LNCAP (cell line): ENCODE data around the gene DOCK1.

Experiments
- TF ChIP-seq, protein P1 (sequence below): fragments of 450-650 bp; IDR thresholded peaks from 2 replicates; pipeline ENCODE4 v1.5.1; 2017; ENCODE audit warnings: mild to moderate bottlenecking

DOCK1 gene

DNA sequence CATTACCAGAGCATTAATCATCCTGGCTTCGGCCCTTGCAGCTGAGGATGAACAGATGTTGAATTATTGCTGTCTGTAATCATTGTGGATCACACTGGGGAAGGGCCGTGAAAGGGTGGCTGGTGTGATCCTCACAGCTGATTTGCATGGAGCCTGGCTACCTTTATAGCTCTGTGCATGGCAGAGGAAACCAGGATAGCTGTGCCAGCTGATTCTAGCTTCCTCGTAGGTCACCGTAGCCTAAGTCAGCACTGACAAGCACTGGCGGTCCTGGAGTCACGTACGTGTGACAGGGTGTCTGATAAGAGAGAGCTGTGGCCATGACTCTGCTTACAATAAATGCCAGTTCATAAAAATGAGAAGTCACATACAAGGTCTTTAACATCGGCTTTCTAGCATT lies 214.7 kb downstream of the DOCK1 start:
- TF ChIP-seq, protein P1, sequence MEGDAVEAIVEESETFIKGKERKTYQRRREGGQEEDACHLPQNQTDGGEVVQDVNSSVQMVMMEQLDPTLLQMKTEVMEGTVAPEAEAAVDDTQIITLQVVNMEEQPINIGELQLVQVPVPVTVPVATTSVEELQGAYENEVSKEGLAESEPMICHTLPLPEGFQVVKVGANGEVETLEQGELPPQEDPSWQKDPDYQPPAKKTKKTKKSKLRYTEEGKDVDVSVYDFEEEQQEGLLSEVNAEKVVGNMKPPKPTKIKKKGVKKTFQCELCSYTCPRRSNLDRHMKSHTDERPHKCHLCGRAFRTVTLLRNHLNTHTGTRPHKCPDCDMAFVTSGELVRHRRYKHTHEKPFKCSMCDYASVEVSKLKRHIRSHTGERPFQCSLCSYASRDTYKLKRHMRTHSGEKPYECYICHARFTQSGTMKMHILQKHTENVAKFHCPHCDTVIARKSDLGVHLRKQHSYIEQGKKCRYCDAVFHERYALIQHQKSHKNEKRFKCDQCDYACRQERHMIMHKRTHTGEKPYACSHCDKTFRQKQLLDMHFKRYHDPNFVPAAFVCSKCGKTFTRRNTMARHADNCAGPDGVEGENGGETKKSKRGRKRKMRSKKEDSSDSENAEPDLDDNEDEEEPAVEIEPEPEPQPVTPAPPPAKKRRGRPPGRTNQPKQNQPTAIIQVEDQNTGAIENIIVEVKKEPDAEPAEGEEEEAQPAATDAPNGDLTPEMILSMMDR = no peak

- TF ChIP-seq, protein P1 = no peak
These were observed 217.6 kb downstream of the DOCK1 start for GRCh38 chr10:127122831-127123230.

- TF ChIP-seq, protein P1 = no peak
These were observed 218.4 kb downstream of the DOCK1 start for GRCh38 chr10:127123626-127124025.

DNA sequence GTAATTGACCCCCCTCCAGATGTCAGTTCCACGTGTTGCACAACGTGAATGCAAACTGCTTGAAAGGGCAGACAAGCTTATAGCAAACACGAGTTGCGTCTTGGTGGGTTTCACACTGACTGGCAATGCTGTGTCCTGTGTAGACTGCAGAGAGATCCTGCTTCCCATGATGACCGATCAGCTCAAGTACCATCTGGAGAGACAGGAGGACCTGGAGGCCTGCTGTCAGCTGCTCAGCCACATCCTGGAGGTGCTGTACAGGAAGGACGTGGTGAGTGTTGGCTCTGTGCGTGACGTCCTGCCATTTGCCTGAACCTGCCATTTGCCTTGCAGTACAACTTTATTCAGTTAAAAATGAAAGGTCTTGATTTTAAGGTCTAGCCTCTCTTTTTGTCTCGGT lies 220.1 kb downstream of the DOCK1 start:
- TF ChIP-seq, protein P1 = no peak

GRCh38 chr10:127127822-127128221 lies 222.6 kb downstream of the DOCK1 start:
- TF ChIP-seq, protein P1 = no peak

- TF ChIP-seq, protein P1 = no peak
These were observed 223.9 kb downstream of the DOCK1 start for GRCh38 chr10:127129104-127129503.

DNA sequence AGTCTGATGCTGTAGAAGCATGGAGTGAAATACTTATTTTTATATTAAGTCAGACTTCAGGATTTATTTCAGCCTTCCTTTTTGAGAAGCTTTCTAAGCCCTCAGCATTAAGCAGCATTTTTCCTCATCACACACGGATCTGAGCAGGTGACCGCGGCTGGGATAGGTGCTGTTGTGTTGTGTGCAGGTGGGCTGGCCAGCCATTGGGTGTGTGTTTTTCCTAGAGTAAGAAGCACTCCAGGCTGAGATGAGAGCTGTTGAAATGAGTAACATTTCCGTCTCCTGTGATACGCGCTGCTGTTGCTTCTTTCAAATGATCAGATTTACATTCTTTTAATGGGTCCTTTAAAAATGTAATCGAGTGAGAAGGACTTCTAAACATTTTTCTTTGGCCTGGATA lies 227.2 kb downstream of the DOCK1 start:
- TF ChIP-seq, protein P1 = no peak

DNA sequence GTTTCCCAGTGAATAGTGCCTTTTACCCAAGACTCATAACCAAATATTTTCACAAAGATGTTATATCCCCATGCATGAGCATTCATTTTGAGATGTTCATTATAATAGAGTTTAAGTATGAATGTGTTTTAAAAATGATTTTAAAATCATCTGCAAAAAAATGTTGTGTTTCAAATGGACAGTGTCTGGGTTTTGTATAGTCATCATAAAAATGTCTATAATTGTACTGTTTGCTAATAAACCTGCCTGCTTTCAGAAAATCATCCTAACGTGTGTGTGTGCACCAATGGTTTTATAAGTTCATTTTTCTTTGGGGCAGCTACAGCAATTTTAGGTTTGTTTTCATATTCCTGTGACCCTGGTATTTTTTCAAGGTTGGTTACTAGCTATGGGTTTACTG lies 228.0 kb downstream of the DOCK1 start:
- TF ChIP-seq, protein P1 = no peak
